ENCODE results near the gene PCDHGA12. TPM values are rescaled to one million over a fixed set of nuclear protein-coding genes. Genes with fewer than 3 reads are reported as not detected.

The PCDHGA12 gene
- 1.6 and 2.8 TPM in 2 replicates for total RNA-seq
- total RNA-seq (2013) = 0.40 TPM
- polyA plus RNA-seq = 0.09 and 0.27 TPM in 2 replicates
- 0.77 and 0.86 TPM in 2 replicates for polyA minus RNA-seq

DNA sequence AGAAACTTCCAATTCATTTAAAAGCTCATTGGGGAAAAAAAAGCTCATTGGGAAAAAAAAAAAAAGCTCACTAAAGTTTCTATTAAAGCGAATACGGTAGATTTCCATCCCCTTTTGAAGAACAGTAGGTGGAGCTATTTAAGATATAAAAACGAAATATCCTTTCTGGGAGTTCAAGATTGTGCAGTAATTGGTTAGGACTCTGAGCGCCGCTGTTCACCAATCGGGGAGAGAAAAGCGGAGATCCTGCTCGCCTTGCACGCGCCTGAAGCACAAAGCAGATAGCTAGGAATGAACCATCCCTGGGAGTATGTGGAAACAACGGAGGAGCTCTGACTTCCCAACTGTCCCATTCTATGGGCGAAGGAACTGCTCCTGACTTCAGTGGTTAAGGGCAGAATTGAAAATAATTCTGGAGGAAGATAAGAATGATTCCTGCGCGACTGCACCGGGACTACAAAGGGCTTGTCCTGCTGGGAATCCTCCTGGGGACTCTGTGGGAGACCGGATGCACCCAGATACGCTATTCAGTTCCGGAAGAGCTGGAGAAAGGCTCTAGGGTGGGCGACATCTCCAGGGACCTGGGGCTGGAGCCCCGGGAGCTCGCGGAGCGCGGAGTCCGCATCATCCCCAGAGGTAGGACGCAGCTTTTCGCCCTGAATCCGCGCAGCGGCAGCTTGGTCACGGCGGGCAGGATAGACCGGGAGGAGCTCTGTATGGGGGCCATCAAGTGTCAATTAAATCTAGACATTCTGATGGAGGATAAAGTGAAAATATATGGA, at the start of gene PCDHGA12:
Gene PCDHGA12 (plus strand): TSS at position 176 of the 782 bp plus-strand sequence. CDS start 253 bp downstream, at position 429.
- peaks cover 46% of the 10 kb centered on the region for H3K27me3 Mint-ChIP-seq
- Histone ChIP-seq H3K36me3 (replicated peaks in 1 of 2; ENCODE audit: control extremely low read depth in 1 of 2, control insufficient read depth in 1 of 2, extremely low read depth in 1 of 2, insufficient read depth in 2 of 2, low read length in 1 of 2) (no peaks in the 10 kb centered on the region), H3K4me2 (replicated peaks; ENCODE audit: low read depth, low read length, poor library complexity, severe bottlenecking) (peak within 1 kb of the TSS; percentile 38), H3K27ac (ENCODE audit: low read length in 2 of 2) (no peak within 1 kb of the TSS), H3K27me3 (replicated peaks in 1 of 4; ENCODE audit: control extremely low read depth in 1 of 4, control insufficient read depth in 3 of 4, insufficient read depth in 4 of 4, low read length in 3 of 4) (peaks cover 0 to 57% (median 30%) of the 10 kb centered on the region in 4 experiments), H3K9ac (ENCODE audit: low read length) (peak within 1 kb of the TSS; percentile 34), H2AFZ (ENCODE audit: insufficient read depth, low read depth, low read length, poor library complexity, severe bottlenecking) (peak within 1 kb of the TSS; percentile 49), H3K79me2 (ENCODE audit: control insufficient read depth, insufficient read depth, low read length) (no peaks in the 10 kb centered on the region), H3K4me3 (ENCODE audit: control extremely low read depth in 1 of 5, extremely low read depth in 1 of 5, insufficient read depth in 1 of 5, low read depth in 2 of 5, low read length in 4 of 5) (peak within 1 kb of the TSS in 4 of 5 experiments; percentile 30 to 35 (median 32)), H3K9me3 (ENCODE audit: control extremely low read depth in 1 of 3, control insufficient read depth in 2 of 3, insufficient read depth in 1 of 3, low read length in 2 of 3) (peaks cover 0 to 57% (median 26%) of the 10 kb centered on the region in 3 donors), H3K4me1 (ENCODE audit: control insufficient read depth in 2 of 2, insufficient read depth in 2 of 2, low read length in 2 of 2) (peaks cover 15 to 17% of the 10 kb centered on the region in 2 donors), H4K20me1 (ENCODE audit: control insufficient read depth, insufficient read depth, low read length, poor library complexity, severe bottlenecking) (no peaks in the 10 kb centered on the region)
- intact Hi-C loops (cut with micrococcal nuclease) = loop anchor here (1.0 to 2.0 kb wide), 2 partner anchors 94 to 188 kb away; partner anchors contain the start of gene DIAPH1
- DNase-seq (peak; percentile 65), ATAC-seq (ENCODE audit: low read depth) (peak; percentile 82)
- WGBS (ENCODE audit: insufficient coverage) = 15% methylated on average over 29 of the region's 33 CpGs
- peaks cover 3% of the 10 kb centered on the region for H3K9me3 Mint-ChIP-seq (ENCODE audit: insufficient read depth)
- peak within 1 kb of the TSS; percentile 29 for H3K27ac Mint-ChIP-seq
- CTCF ChIA-PET = interaction anchor here (0.7 to 4.4 kb wide), 34 partner anchors 9 to 677 kb away, joined by 3 to 68 read pairs (median 4); partner anchors contain the start of genes PCDHGA10, PCDHGA11, PCDHGA9 and PCDHGB3
- peak within 1 kb of the TSS; percentile 86 for H3K4me3 Mint-ChIP-seq
- POLR2A ChIA-PET = interaction anchor here (0.5 to 1.6 kb wide), 2 partner anchors 116 to 133 kb away, joined by 3 to 7 read pairs; no protein-coding TSS in a partner anchor
- peaks cover 7% of the 10 kb centered on the region for H3K4me1 Mint-ChIP-seq
- TF ChIP-seq EZH2 (IDR thresholded peaks at IDR 0.05; ENCODE audit: borderline replicate concordance, insufficient read depth, low read depth, low read length, poor library complexity, severe bottlenecking) = no peak
- TF ChIP-seq, protein P1, sequence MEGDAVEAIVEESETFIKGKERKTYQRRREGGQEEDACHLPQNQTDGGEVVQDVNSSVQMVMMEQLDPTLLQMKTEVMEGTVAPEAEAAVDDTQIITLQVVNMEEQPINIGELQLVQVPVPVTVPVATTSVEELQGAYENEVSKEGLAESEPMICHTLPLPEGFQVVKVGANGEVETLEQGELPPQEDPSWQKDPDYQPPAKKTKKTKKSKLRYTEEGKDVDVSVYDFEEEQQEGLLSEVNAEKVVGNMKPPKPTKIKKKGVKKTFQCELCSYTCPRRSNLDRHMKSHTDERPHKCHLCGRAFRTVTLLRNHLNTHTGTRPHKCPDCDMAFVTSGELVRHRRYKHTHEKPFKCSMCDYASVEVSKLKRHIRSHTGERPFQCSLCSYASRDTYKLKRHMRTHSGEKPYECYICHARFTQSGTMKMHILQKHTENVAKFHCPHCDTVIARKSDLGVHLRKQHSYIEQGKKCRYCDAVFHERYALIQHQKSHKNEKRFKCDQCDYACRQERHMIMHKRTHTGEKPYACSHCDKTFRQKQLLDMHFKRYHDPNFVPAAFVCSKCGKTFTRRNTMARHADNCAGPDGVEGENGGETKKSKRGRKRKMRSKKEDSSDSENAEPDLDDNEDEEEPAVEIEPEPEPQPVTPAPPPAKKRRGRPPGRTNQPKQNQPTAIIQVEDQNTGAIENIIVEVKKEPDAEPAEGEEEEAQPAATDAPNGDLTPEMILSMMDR (IDR thresholded peaks at IDR 0.05) = peak; percentile 68

Data from B cell (primary cell).